SU-DHL-6 (cell line): ENCODE measurements around the gene CBX5.

Experiments
- H2AFZ ChIP-seq: fragments of 200-600 bp; sonication (generic); 2 replicates; pipeline ENCODE4 v1.6.1; 2014; ENCODE audit warnings: low read depth, mild to moderate bottlenecking, moderate library complexity, mixed read lengths, antibody characterized with exemption, low read length; ENCODE audit not compliant: severe bottlenecking
- H3F3A ChIP-seq: fragments of 200-600 bp; shearing (Covaris generic); 2 replicates; pipeline ENCODE4 v1.6.0; 2016; ENCODE audit warnings: antibody characterized with exemption, mild to moderate bottlenecking; ENCODE audit not compliant: insufficient read depth
- H3K27ac ChIP-seq: fragments of 200-600 bp; sonication (generic); 2 replicates; pipeline ENCODE4 v1.5.1; 2016; ENCODE audit warnings: low read depth, mild to moderate bottlenecking, low read length, moderate library complexity, mixed read lengths
- H3K27me3 ChIP-seq: fragments of 200-600 bp; sonication (generic), shearing (Covaris generic); 2 replicates; pipeline ENCODE4 v1.6.0; 2014; ENCODE audit warnings: mild to moderate bottlenecking, low read length
- H3K36me3 ChIP-seq: fragments of 200-600 bp; sonication (generic); 2 replicates; pipeline ENCODE4 v1.6.1; 2014; ENCODE audit warnings: mild to moderate bottlenecking, low read length, mixed read lengths
- H3K4me2 ChIP-seq: fragments of 300-600, 200-600 bp; shearing (Covaris generic), sonication (generic); 2 replicates; pipeline ENCODE4 v1.6.0; 2014; ENCODE audit warnings: low read length, low read depth, mild to moderate bottlenecking; ENCODE audit not compliant: poor library complexity, severe bottlenecking
- H3K4me3 ChIP-seq: fragments of 200-600 bp; sonication (generic); 2 replicates; pipeline ENCODE4 v1.5.1; 2014; ENCODE audit warnings: antibody characterized with exemption, low read length, mild to moderate bottlenecking, mixed read lengths; ENCODE audit not compliant: insufficient read depth, poor library complexity, severe bottlenecking
- H3K79me2 ChIP-seq: fragments of 200-600 bp; sonication (generic); 2 replicates; pipeline ENCODE4 v1.6.1; 2014; ENCODE audit warnings: mild to moderate bottlenecking, low read length, moderate library complexity; ENCODE audit not compliant: insufficient read depth
- H3K9ac ChIP-seq: fragments of 200-600 bp; sonication (generic); 2 replicates; pipeline ENCODE4 v1.7.0; 2014; ENCODE audit warnings: mild to moderate bottlenecking, low read length
- H3K9me2 ChIP-seq: fragments of 200-600 bp; sonication (generic); replicated peaks from 2 replicates; pipeline ENCODE4 v1.6.1; 2014; ENCODE audit warnings: low read length; ENCODE audit not compliant: insufficient read depth
- H3K9me3 ChIP-seq: fragments of 200-600 bp; sonication (generic); 2 replicates; pipeline ENCODE4 v1.6.1; 2014; ENCODE audit warnings: low read length, mixed read lengths; ENCODE audit not compliant: insufficient read depth
- H4K20me1 ChIP-seq: fragments of 200-600 bp; sonication (generic); 2 replicates; pipeline ENCODE4 v1.6.1; 2014; ENCODE audit warnings: low read depth, mild to moderate bottlenecking, antibody characterized with exemption, low read length, moderate library complexity, mixed read lengths
- EZH2phosphoT487 ChIP-seq: fragments of 200-600 bp; sonication (generic), shearing (Covaris generic); conservative IDR thresholded peaks from 2 replicates; pipeline ENCODE4 v1.6.1; 2018; ENCODE audit warnings: mild to moderate bottlenecking, antibody characterized with exemption, low read length, moderate library complexity, mixed read lengths
- TF ChIP-seq, protein P1 (sequence below): fragments of 200-600 bp; sonication (generic); IDR thresholded peaks from one replicate; pipeline ENCODE4 v1.5.1; 2017; ENCODE audit warnings: antibody characterized with exemption, mild to moderate bottlenecking, low read length, moderate library complexity; ENCODE audit not compliant: insufficient read depth, poor library complexity, severe bottlenecking

The CBX5 gene

GRCh38 chr12:54306925-54307741 lies 27.2 kb upstream of the CBX5 start:
- no peaks in the 10 kb centered on the region for H3K27me3 ChIP-seq
- H3F3A ChIP-seq = no peaks in the 10 kb centered on the region
- no peaks in the 10 kb centered on the region for H3K36me3 ChIP-seq
- H4K20me1 ChIP-seq = no peaks in the 10 kb centered on the region
- no peaks in the 10 kb centered on the region for H3K9me3 ChIP-seq
- TF ChIP-seq EZH2phosphoT487 = no peak
- no peak overlapping the region for H3K27ac ChIP-seq
- H3K9me2 ChIP-seq = no peaks in the 10 kb centered on the region
- no peaks in the 10 kb centered on the region for H3K79me2 ChIP-seq
- no peak overlapping the region for H3K9ac ChIP-seq
- H2AFZ ChIP-seq = no peak overlapping the region
- H3K4me2 ChIP-seq = no peak overlapping the region
- H3K4me3 ChIP-seq = no peak overlapping the region

- no peaks in the 10 kb centered on the region for H3K9me2 ChIP-seq
- H3F3A ChIP-seq = no peaks in the 10 kb centered on the region
- no peak overlapping the region for H3K4me2 ChIP-seq
- TF ChIP-seq EZH2phosphoT487 = no peak
- TF ChIP-seq, protein P1, sequence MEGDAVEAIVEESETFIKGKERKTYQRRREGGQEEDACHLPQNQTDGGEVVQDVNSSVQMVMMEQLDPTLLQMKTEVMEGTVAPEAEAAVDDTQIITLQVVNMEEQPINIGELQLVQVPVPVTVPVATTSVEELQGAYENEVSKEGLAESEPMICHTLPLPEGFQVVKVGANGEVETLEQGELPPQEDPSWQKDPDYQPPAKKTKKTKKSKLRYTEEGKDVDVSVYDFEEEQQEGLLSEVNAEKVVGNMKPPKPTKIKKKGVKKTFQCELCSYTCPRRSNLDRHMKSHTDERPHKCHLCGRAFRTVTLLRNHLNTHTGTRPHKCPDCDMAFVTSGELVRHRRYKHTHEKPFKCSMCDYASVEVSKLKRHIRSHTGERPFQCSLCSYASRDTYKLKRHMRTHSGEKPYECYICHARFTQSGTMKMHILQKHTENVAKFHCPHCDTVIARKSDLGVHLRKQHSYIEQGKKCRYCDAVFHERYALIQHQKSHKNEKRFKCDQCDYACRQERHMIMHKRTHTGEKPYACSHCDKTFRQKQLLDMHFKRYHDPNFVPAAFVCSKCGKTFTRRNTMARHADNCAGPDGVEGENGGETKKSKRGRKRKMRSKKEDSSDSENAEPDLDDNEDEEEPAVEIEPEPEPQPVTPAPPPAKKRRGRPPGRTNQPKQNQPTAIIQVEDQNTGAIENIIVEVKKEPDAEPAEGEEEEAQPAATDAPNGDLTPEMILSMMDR = no peak
- H3K4me3 ChIP-seq = no peak overlapping the region
- H2AFZ ChIP-seq = no peak overlapping the region
- H3K27ac ChIP-seq = no peak overlapping the region
- H3K9me3 ChIP-seq = no peaks in the 10 kb centered on the region
- no peaks in the 10 kb centered on the region for H3K79me2 ChIP-seq
- no peaks in the 10 kb centered on the region for H3K36me3 ChIP-seq
- no peaks in the 10 kb centered on the region for H3K27me3 ChIP-seq
- no peaks in the 10 kb centered on the region for H4K20me1 ChIP-seq
- no peak overlapping the region for H3K9ac ChIP-seq
Observed at GRCh38 chr12:54304187-54304810, 24.4 kb upstream of the CBX5 start.

GRCh38 chr12:54303640-54304039 lies 23.7 kb upstream of the CBX5 start:
- no peak overlapping the region for H3K27ac ChIP-seq
- H3K36me3 ChIP-seq = no peaks in the 10 kb centered on the region
- H3K9ac ChIP-seq = no peak overlapping the region
- TF ChIP-seq, protein P1 = no peak
- TF ChIP-seq EZH2phosphoT487 = no peak
- no peaks in the 10 kb centered on the region for H3K9me2 ChIP-seq
- H2AFZ ChIP-seq = no peak overlapping the region
- H3K27me3 ChIP-seq = no peaks in the 10 kb centered on the region
- H3K9me3 ChIP-seq = no peaks in the 10 kb centered on the region
- no peaks in the 10 kb centered on the region for H4K20me1 ChIP-seq
- H3K4me3 ChIP-seq = no peak overlapping the region
- no peaks in the 10 kb centered on the region for H3K79me2 ChIP-seq
- no peaks in the 10 kb centered on the region for H3F3A ChIP-seq
- no peak overlapping the region for H3K4me2 ChIP-seq
